Measurements from ENCODE around the gene C1orf56. TPM values are rescaled to one million over a fixed set of nuclear protein-coding genes. Genes with fewer than 3 reads are reported as not detected.

Gene C1orf56
- total and polyA plus RNA-seq, 10 of the 15 experiments (the other 5 are each of a cell fraction or from before 2014, with no cell fraction given) = 0.22 to 15.5 (median 1.5) TPM

DNA sequence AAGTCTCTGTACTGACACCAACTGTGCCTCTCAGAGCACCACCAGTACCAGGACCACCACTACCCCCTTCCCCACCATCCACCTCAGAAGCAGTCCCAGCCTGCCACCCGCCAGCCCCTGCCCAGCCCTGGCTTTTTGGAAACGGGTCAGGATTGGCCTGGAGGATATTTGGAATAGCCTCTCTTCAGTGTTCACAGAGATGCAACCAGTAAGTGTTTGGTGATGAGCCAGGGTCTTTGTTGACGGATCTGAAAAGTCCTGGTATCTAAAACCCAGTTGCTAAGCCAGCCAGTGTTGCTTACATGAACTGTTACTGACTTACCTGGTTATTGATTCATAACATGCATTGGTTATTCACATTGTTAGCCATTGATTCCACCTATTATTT is 1.1 kb downstream of the C1orf56 start (continued):
- no peak for TF ChIP-seq SP1 (IDR thresholded peaks at IDR 0.05; ENCODE audit: low read depth, low read length)

DNA sequence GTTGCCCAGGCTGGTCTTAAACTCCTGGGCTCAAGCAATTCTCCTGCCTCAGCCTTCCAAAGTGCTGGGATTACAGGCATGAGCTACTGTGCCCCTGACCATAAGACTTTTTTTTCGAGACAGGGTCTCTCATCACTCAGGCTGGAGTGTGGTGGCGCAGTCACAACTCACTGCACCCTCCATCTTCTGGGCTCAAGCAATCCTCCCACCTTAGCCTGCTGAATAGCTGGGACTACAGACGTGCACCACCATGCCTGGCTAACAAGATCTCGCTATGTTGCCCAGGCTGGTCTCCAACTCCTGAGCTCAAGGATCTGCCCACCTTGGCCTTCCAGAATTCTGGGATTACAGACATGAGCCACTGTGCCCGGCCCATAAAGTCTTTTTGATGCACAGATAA is 1.9 kb downstream of the C1orf56 start:
- CTCF ChIA-PET = interaction anchor here (1.0 to 9.5 kb wide), 4 partner anchors 10 to 53 kb away, joined by 3 to 76 read pairs (median 4); partner anchors contain the start of genes CDC42SE1, MINDY1 and MLLT11
- H3K27me3 ChIP-seq (replicated peaks in 1 of 2; ENCODE audit: control insufficient read depth in 2 of 2, insufficient read depth in 2 of 2, low read length in 1 of 2) = no peaks in the 10 kb centered on the region
- no TSS peak for BruUV-seq (replicated peaks)
- no peak overlapping the region for H3K9ac ChIP-seq (ENCODE audit: control insufficient read depth, insufficient read depth, low read length)
- no peak overlapping the region for H3K4me3 ChIP-seq
- H3K36me3 ChIP-seq (ENCODE audit: control insufficient read depth in 2 of 2, insufficient read depth in 2 of 2, low read length in 1 of 2) = peaks cover 6 to 25% of the 10 kb centered on the region in 2 experiments
- FAIRE-seq (no peak), ATAC-seq (no peak), DNase-seq (ENCODE audit: low read depth, low spot score) (no peak)
- in situ Hi-C loops (cut with MboI) = no loop called here
- intact Hi-C loops (cut with micrococcal nuclease; ENCODE audit: unreplicated experiment) = no loop called here
- SMC1A ChIA-PET (ENCODE audit: uncharacterized antibody, unreplicated experiment) = interaction anchor here (1.1 to 2.0 kb wide), 2 partner anchors 25 to 50 kb away, joined by 3 to 6 read pairs; no protein-coding TSS in a partner anchor
- POLR2A ChIA-PET = interaction anchor here (0.7 to 5.6 kb wide), 3 partner anchors 9 to 16 kb away, joined by 3 to 65 read pairs (median 4); partner anchors contain the start of genes CDC42SE1 and MLLT11
- WGBS (ENCODE audit: insufficient coverage, insufficient replicate concordance, low lambda C conversion rate, missing lambda C conversion rate) = 94% methylated on average over 5 of the region's 5 CpGs
- H3K27ac ChIP-seq (ENCODE audit: control insufficient read depth, insufficient read depth) = no peak overlapping the region
- H3K79me2 ChIP-seq (ENCODE audit: control insufficient read depth, insufficient read depth, low read length) = no peaks in the 10 kb centered on the region
- no peak overlapping the region for H2AFZ ChIP-seq (ENCODE audit: control insufficient read depth, low read depth, low read length)
- H3K4me2 ChIP-seq (ENCODE audit: control insufficient read depth, insufficient read depth) = no peak overlapping the region
- peaks cover 8% of the 10 kb centered on the region; the same call in 1 of the 2 replicates for H3K4me1 ChIP-seq (ENCODE audit: control insufficient read depth, insufficient read depth, low read length)
- no peaks in the 10 kb centered on the region; the same call in 1 of the 2 replicates for H4K20me1 ChIP-seq (ENCODE audit: control insufficient read depth, insufficient read depth)
- no peaks in the 10 kb centered on the region for H3K9me3 ChIP-seq (replicated peaks; ENCODE audit: control insufficient read depth, insufficient read depth, low read length)
- TF ChIP-seq ZNF217 (IDR thresholded peaks at IDR 0.05) (no peak), USF1 (IDR thresholded peaks at IDR 0.05; ENCODE audit: borderline replicate concordance, extremely low read length, insufficient read depth, low read depth, low read length) (no peak), IKZF2 (IDR thresholded peaks at IDR 0.05) (no peak), ZBTB40 (IDR thresholded peaks at IDR 0.05; ENCODE audit: borderline replicate concordance) (no peak), MEF2A (IDR thresholded peaks at IDR 0.05; ENCODE audit: insufficient read depth, low read depth, low read length) (no peak), POLR2AphosphoS2 (IDR thresholded peaks at IDR 0.05; ENCODE audit: low read depth, low read length) (0 out of 2 replicates have a peak, but pooled peaks have one; percentile 26), ZSCAN29 (IDR thresholded peaks at IDR 0.05) (no peak), NFIC (IDR thresholded peaks at IDR 0.05; ENCODE audit: low read depth, low read length) (no peak), POLR2A (IDR thresholded peaks at IDR 0.05; ENCODE audit: low read depth, low read length) (peak; percentile 67)
- TF ChIP-seq, protein P1, sequence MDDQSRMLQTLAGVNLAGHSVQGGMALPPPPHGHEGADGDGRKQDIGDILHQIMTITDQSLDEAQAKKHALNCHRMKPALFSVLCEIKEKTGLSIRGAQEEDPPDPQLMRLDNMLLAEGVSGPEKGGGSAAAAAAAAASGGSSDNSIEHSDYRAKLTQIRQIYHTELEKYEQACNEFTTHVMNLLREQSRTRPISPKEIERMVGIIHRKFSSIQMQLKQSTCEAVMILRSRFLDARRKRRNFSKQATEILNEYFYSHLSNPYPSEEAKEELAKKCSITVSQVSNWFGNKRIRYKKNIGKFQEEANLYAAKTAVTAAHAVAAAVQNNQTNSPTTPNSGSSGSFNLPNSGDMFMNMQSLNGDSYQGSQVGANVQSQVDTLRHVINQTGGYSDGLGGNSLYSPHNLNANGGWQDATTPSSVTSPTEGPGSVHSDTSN (IDR thresholded peaks at IDR 0.05; ENCODE audit: insufficient replicate concordance, low read depth, low read length) = no peak
- RAD21 ChIA-PET (ENCODE audit: unreplicated experiment) = no interaction called here

Data from GM12878 (cell line).